Stimulated activated CD8-positive, alpha-beta memory T cell treated with anti-CD3 and anti-CD28 coated beads, Interleukin-15, amount 100 ng/mL, for 48 hours (primary cell): Measurements from ENCODE around the gene OLFM1.

Source experiments
- DNase-seq, 2 donors: peaks; one replicate each; pipeline ENCODE4 v3.0.0-alpha.2; 2020; ENCODE audit warnings: low read depth in 2 of 2

OLFM1 gene

DNA sequence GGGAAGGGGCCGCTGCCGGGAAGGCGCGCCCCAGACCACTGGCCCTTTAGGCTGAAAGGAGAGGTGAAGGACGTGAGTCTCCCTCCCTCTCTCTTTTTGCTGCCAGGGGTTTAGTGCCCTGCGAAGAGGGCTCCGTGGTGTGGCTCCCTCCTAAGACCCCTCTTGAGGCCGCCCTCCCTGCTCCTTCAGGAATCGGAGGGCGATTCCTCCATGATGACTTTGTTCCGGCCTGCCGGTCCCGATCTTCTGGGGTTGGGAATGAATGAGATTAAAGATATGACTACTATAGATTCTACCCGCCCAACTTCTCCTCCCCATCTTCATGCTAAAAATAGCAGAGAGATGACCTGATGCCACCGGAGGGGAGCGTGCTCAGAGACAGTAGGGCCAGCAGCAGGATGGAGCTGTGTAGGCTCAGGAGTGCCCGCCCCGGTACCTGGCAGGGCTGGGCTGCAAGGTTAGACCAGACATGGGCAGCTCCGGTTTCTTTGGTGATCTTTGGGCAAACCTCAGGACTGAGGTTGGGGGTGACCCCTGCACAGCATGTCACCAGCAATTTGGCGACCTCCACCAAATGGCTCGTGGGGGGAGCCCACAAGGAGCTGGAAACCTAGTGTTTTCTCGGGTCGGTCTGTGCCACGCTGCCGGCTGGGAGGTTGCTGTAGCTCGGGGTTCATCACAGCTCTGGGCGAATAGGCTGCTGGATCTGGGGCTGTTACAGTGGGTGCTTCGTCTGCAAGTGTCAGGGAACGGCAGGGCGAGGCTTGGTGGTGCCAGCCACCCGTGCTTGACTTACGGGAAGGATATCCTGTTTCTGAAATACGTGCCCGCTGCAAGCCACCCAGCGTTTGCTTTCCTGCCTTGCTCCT is 1.7 kb downstream of the OLFM1 start:
- no peak for DNase-seq

DNA sequence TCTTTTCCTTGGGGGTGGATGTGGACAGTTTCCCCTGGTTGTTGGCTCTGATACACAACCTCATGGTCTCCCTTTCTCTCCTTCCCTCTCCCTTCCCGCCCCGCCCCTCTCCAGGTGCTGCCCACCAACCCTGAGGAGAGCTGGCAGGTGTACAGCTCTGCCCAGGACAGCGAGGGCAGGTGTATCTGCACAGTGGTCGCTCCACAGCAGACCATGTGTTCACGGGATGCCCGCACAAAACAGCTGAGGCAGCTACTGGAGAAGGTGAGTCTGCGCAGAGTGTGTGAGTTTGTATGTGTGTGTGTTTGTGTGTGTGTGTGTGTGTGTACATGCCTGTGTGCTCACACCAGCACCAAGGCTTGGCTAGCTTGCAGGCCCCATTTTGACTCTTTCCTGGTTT is 2.6 kb downstream of the OLFM1 start:
- no peak for DNase-seq

DNA sequence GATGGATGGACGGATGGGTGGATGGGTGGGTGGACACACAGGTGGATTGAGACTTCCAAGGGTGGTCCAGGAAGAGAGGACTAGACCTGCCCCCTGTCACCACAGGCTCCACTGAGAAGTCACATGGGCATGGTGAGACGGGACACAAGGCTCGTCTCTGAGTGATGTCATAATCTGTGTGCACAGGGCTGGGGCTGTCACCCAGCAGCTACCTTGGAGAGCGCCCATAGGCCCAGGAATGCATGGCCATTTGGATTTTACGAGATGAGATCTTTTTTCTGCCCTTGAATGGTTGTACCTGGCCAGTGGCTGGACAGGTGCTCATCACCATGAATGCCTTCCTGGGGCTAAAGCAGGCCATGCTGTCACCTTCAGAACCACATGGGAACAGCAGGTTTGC is 3.1 kb downstream of the OLFM1 start:
- no peak for DNase-seq

DNA sequence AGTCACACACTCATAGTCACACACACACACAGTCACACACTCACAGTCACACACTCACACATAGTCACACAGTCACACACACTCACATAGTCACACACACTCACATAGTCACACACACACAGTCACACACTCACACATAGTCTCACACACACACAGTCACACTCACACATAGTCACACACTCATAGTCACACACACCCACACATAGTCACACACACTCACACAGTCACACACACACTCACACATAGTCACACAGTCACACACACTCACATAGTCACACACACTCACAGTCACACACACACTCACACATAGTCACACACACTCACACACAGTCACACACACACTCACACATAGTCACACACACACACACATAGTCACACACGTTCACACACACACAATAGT is 4.1 kb downstream of the OLFM1 start:
- DNase-seq, result no peak

DNA sequence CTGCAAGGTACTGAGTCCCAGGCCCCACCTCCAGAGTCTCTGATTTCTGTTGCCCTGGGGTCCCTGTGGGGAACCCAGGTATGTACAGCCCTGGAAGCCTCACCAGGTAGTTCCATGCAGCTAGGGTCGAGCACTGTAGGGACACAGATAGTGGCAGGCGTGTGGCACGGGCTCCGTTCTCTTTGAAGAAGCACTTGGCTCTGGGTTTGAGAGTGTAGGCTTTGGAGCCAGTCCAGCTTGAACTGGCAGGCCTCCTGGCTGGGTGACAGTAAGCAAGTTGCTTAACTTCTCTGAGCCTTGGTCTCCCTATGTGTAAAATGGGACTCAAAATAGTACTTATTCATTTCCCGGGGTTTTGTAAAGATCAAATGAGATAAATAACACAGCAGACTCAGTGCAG is 5.6 kb downstream of the OLFM1 start:
- DNase-seq, result no peak

DNA sequence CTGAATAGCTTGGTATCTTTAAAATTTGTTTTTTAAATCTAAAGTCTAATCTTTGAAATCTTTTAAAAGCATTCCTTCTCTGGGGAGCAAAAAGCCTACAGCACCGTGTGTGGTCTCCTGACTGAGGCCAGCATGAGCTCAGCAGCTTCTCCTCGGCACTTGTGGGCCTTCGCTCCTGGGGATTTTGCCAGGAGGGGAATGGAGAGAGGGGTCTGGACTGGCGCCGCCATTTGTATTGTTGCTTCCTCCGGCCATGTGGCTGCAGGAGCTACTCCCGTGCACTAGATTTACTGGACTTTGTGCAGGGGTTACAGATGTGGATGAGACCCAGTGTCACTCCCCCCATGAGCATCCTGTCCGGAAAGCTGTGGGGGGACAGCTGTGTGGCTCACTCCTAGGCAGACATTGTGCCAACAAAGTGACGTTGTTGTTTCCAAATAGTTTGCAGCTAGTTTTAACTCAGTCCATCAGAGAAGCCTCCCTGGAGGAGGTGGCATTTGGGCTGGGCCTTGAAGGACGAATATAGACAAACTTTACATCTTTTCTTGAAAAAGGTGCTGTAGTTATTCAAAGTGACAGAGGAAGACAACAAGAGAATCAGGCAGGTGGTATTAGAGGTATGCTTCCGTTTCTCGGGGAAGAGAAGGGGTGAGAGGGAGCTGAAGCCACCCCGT is 6.6 kb downstream of the OLFM1 start:
- DNase-seq, result no peak

DNA sequence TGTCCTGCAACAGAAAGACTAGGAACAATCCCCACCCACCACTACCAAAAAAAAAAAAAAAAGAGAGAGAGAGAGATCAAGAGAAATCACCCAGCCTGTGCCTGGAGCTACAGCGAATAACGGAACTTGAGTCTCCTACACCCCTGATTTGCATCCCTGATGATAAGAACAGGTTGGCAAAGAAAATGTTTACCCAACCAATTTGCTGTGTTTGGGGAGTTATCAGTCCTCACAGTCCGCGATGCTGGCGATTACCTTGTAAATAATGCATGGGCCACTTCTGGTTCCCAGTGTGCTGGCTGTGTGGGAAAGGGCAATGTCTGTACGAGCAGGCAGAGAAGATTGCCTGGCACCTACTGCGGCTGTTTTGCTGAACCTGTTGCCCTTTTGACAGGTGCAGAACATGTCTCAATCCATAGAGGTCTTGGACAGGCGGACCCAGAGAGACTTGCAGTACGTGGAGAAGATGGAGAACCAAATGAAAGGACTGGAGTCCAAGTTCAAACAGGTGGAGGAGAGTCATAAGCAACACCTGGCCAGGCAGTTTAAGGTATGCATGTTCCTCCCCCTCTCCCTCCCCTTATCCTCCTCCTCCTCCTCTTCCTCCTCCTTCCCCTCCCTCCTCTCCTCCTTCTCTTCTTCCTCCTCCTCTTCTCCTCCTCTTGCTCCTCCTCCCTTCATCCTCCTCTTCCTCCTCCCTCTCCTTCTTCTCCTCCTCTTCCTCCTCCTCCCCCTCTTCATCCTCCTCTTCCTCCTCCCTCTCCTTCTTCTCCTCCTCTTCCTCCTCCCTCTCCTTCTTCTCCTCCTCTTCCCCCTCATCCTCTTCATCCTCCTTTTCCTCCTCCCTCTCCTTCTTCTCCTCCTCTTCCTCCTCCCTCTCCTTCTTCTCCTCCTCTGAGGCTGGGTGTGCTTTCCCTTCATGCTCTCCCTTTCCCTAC is 8.3 kb downstream of the OLFM1 start:
- DNase-seq, result no peak

DNA sequence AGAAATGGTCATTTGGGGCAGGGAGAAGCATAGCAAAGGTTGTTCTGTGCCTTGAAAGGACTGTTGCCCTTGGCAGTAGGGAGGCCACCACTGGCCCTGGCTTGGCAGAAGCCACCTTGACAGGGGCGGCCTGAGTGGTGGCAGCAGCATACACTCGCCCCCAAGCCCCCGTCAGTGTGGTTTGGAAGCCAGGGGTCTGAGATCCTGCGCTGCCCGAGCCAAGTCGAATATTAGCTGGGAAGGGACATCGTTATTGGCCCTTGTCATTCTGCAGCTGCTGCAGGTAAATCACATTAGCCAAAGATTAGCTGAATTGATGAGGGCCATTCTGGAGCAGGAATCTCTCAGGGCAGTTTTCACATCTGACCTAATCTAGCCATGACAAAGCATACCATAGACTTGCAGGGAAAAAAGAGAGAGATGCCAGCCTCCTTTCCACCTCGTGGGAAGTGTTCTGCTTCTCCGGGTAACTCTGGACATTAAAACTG is 9.0 kb downstream of the OLFM1 start:
- DNase-seq, result no peak

DNA sequence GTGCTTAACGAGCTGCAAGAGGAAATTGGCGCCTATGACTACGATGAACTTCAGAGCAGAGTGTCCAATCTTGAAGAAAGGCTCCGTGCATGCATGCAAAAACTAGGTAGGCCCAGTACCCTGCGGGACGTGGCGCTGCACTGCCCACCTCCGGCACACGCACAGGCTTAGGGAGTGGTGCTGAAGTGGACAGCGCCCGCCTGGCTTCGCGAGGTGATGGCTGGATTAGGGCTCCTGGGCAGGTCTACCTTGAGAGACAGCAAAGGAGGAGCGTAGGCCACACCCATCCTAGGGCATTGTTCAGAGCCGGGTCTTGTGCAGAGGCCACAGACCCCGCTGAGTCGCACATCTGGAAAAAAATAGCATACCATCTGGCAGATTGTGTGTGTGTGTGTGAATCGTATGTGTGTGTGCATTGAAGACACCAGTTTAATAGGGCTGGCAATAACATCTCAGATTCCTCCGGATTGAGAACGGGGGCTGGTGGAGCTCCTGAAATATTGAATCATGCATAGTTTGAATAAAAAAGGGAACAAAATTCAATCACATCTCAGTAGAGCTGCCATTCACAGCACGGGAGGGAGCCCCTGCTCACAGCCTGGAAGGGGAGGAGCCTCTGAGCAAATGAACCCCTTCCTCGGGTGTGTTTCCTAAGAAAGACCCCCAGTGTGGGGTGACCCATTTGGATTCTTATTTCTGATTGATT is 11.1 kb downstream of the OLFM1 start:
- no peak for DNase-seq

DNA sequence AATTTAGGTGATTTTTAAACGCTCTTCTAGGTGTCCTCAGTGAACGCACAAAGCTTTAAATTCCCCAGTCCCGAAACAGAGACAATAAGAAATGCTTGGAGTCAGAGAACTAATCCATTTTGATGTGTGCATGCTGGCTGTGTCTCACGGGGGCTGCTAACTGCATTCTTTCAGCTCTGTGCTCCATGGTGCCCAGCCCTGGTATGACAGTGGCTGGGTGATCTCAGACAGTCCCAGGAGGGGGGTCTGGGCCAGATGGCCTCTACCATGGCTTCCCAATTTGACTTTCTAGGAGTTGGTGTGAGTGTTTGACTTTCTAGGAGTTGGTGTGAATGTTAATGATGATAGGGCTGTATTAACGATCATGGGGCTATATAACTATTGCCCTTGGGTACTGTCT is 12.1 kb downstream of the OLFM1 start:
- DNase-seq, result no peak

DNA sequence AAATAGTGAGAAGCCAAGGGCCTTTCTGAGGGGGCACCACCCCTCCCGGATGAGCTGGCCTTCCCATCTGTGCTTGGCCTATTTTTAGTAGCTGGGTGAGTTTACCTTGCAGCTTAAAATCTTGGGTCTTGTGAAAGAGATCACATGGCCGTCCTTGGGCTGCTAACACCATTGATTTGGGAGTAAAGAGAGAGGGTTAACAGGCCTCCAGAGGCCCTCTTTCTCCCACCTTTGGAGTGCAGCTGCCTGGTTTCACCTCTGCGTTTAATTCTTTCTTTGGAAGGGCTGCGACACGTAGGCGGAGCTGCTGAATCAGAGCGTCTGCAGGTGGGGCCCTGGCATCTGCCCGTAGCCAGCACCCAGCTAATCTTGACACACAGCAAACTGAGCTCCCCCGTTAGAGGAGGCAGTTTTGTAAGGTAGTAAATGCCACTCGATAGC is 12.8 kb downstream of the OLFM1 start:
- DNase-seq, result no peak

DNA sequence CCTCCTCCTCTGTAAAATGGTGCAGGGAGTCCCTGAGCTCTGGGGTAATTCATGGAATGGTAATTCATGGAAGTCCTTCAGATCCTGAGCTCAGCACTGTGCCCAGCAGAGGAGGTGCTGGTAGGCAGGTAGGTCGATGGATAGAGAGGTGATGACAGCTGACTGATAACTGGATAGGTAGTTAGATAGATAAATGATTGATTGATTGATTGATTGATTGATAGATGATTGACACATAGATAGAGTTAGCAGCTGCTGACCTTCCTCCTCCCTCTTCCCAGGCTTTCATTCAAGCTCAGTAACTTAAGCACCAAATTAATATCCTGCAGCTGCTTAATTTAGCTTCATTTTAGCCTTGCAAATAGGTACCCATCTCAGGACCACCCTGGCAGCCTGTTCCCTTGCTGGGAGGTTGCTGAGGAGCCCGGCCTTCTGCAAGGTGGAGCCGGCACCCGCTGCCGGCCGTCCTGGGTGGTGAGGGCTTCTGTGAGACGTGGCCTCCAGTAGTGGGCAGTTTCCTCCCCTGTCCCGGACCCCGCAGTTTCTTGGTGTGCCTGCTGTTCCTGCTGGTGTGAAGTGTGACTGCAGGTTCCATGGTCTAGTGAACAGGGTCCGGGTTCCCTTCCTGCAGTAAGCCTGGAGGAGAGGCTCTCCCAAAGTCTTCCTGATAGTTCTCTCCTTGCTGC is 13.4 kb downstream of the OLFM1 start:
- DNase-seq, result no peak

DNA sequence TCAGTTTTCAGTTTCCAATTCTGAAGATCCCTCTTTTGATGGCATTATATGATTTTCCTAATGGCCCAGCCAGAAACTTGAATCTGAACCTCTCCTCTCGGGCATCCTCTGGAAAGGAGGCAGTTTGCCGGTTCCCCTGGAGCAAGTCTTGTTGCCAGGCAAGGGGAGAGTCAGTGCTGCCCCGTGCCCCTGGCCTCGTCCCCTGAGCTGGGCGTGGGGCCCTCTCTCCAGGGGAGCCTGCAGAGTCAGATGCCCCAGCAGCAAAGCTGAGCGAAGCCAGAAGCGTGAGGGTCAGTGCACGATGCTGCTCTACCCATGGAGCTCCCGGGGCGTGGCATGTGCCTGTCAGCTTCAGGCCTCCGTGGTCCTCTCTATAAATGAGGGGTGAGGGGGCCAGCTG is 14.0 kb downstream of the OLFM1 start:
- DNase-seq, result no peak

DNA sequence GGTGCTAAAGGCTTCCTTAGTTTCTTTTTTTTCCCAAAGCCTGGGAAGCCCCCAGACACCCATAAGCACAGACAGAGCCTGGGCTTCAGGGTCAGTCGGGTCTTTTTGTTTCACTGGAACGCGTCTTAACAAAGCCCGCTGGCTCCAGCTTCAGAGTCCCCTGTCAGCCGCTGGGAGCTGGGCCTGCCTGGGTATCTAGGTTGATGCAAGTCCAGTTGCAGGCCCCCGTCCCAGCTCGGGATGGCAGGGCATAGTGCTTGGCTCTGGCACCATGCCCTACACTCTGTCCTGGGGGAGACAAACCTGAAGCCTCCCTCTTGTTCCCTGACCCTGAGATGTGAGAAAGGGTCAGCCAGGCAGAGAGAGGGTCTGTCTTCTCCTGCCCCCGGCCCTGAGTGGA is 14.5 kb downstream of the OLFM1 start:
- DNase-seq, result no peak

DNA sequence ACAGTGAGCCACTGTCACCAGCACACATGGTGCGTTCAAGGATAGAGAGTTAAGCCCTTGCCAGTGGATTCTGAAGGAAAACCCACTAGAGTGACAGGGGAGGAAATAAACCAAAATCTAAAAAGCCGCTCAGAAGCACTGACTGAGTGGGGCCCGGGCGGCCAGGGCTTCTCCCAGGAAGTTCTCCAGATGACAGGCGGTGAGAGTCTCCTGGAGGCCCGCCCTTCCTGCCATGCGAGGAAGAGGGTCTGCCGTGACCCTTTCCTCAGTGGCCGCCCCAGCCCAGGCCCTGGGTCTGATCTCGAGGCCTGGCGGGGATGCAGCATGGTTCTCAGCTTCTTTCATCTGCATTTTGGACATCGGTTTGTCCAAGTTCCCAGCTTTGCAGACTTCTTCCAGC is 14.9 kb downstream of the OLFM1 start:
- no peak for DNase-seq

DNA sequence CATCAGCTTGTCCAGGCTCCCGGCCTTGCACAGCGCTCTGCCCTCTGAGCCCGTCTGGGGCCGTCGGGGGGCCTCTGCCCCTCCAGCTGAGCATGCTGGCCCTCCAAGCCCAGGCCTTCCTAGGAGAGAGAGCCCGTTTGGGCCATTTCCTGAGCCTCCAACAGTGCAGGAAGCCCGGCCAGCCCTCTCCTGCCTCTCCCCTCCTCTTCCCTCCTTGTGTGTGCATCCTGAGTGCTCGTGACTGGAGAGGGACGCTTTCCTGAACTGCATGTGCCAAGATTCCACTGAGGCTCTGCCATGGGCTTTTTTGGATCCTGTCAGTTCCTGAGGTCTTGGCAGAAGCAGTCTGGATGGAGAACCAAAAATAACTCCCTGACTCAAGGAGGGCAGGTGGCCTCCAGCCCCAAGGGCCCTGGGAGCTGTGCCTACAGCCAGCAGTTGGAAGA is 15.6 kb downstream of the OLFM1 start:
- no peak for DNase-seq

DNA sequence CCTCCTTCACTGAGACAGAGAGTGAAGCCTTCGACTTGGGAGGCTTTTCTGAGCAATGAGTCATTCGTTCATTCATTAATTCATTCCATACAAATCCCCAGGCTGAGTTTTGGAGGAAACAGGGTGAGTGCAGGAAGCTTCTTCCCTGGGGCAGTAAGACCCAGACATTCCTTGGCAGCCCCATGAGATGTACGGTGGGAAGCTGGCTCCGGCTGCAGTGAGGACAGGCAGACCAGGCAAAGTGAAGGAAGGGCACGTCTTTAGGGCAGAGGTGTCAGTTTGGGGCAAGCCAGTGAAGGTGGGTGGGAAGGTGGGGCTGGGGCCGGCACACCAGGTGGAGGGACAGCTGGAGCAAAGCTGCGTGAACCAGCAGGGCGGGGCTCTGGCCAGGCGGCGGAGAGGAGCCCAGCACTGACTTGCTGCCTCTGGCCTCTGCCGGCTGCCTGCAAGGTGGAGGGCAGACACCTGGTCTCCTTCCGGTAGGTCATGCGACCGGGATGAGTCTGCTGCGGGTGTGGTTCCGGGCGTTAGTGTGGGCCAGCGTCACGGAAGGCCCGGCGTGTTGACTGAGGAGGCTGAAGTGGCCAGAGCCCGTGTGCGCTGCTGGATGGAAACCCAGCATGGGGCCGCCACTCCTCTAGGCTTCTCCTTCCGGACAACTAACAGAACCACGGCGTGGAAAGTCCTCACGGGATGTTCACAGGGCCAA is 16.6 kb downstream of the OLFM1 start:
- no peak for DNase-seq

DNA sequence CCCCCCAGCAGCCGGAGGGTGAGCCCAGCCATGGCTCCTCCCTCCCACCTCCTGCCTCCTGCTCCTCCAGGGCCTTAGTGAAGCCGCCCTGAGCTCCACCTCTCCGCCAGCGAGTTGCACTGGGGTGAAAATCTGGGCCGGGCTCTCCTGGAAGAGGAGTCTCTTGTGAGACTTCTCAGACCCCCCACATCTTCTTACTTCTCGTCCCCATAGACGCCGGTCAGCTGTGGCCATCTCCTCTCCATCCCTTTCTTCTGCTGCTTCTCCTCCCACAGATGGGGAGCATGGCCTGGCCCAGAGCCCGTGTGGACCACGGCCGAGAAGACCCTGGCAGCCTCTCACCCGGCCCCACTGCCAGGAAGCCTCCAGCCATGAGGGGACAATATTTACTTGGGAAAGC is 17.3 kb downstream of the OLFM1 start:
- no peak for DNase-seq

DNA sequence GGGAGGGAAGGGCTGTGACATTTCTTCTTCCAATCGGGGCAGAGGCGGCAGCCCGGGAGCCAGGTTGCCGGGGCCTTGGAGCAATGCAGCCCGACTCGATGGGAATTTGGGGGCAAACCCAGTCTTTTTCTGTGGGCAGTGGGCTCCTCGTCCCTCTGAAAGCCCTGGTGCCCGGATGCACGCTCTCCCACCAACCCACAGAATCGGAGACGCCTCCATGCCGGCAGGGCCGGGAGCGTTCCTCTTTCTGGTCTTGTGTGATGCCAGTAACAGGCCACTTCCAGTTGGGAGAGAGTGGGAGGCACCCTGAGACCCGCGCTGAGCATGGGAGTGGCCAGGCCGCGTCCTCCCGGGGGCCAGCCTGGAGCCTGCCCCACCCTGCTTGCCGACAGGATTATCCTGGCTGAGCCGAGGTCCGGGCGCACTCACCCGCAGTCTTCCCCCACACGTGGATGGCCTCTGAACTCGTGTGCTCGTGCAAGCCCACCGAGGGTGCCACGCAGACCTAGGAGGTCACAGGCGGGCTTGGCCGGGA is 17.8 kb downstream of the OLFM1 start:
- DNase-seq, result no peak

DNA sequence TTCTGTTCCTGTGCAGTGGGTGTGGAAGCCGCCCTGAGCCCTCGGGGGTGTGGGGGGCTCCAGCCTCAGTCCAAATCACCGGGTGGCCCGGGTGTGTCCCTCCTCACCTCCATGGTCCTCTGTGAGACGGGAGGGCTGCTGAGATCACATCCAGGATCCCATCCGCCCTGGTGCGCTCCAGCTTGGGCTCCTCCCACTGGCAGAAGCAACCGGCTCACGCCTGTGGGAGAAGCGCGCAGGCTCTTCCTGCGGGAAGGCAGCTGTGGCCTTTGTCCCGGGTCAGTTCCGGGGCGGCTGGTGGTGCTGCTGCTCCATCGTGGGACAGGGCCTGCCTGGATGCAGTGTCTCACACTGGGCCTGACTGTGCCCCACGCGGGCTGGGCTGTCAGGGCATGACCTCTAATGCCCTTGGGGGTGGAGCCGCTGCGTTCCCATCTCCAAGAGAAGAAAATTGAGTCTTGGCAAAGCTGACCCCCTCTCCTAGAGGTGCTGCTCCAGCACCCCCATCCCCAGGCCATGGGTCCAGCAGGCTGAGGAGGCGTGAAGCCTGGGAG is 18.5 kb downstream of the OLFM1 start:
- no peak for DNase-seq
